GM12801 (cell line): ENCODE data around the gene HSP90AB1.

Source experiments
- TF ChIP-seq, protein P1 (sequence below): IDR thresholded peaks from one replicate; pipeline ENCODE4 v1.5.1; 2011; ENCODE audit warnings: control low read depth; ENCODE audit not compliant: insufficient read length; ENCODE audit errors: extremely low read depth

The HSP90AB1 gene

DNA sequence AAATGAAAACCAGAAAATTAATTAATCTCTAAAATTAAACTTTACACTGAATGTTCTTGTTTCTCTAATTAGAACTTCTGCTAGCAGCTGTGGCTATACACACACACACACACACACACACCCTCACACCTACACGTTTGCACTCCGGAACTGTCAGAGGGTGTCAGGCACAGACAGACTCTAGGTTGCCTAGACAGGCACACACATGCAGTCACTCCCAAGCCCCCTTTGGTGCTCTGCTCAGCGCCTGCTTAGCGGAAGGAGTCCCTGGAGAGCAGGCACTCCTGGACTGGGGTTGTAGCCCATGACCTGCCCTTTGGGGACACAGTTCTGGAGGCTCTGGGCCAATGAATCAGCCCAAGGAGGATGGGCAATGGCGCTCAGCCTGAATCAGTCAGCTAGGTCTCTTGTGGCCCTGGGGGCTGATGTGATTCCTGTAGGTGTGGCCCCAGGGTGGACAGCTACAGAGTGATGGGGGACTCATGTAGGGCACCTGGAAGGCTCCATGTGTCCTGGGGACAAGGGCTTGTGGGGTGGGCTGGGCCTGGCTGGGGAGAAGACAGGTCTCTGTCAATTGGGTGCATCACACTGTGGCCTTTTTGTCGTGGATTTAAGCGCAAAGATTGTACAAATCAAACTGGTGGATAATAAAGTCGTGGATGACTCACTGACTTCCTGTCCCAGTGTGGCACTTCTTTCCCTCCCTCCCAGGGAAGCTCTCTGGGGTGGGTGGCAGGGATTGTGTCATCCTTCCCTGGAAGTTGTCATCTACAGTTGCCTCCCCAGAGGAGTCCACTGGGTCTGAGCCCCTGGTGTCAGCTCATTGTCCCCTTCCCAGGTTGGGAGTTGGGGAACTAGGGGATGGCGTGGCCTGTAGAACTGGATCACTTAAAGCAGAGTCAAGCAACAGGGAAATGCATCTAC lies 32.1 kb downstream of the HSP90AB1 start:
- TF ChIP-seq, protein P1, sequence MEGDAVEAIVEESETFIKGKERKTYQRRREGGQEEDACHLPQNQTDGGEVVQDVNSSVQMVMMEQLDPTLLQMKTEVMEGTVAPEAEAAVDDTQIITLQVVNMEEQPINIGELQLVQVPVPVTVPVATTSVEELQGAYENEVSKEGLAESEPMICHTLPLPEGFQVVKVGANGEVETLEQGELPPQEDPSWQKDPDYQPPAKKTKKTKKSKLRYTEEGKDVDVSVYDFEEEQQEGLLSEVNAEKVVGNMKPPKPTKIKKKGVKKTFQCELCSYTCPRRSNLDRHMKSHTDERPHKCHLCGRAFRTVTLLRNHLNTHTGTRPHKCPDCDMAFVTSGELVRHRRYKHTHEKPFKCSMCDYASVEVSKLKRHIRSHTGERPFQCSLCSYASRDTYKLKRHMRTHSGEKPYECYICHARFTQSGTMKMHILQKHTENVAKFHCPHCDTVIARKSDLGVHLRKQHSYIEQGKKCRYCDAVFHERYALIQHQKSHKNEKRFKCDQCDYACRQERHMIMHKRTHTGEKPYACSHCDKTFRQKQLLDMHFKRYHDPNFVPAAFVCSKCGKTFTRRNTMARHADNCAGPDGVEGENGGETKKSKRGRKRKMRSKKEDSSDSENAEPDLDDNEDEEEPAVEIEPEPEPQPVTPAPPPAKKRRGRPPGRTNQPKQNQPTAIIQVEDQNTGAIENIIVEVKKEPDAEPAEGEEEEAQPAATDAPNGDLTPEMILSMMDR = no peak

DNA sequence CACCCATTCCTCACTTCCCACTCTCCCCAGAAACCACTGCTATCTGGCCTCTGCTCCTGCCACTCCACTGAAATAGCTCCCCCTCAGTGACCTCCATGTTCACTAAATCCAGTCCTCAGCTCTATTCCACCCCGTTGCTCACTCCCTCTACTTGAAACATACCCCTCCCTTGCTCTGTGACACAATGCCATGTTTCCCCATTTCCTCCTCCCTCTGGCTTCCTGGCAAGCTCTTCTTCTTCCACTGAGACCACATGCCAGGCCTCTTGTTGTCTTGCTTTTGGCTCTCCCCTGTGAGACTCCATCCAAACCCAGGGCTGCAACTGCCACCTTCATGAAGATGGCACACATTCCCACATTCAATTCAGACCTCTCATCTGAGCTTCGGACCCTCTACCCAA lies 37.2 kb downstream of the HSP90AB1 start:
- TF ChIP-seq, protein P1 = no peak

DNA sequence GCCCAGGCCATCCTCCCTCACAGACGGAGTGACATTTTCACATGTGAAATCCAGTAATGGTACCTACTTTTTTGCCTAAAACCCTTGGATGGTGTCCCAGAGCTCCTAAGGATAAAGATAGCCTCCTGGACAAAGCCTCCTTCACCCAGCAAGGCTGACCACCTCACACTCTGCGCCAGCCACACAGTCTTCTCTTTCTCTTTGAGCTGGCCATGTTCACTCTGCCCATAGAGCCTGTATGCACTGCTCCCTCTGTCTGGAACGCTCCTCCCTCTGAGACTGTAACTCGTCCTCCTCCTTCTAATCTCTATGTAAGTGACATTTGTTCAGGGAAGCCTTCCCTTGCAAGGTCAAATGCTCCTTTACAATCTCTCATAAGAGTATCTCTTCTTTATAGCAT lies 38.0 kb downstream of the HSP90AB1 start:
- TF ChIP-seq, protein P1 = no peak

DNA sequence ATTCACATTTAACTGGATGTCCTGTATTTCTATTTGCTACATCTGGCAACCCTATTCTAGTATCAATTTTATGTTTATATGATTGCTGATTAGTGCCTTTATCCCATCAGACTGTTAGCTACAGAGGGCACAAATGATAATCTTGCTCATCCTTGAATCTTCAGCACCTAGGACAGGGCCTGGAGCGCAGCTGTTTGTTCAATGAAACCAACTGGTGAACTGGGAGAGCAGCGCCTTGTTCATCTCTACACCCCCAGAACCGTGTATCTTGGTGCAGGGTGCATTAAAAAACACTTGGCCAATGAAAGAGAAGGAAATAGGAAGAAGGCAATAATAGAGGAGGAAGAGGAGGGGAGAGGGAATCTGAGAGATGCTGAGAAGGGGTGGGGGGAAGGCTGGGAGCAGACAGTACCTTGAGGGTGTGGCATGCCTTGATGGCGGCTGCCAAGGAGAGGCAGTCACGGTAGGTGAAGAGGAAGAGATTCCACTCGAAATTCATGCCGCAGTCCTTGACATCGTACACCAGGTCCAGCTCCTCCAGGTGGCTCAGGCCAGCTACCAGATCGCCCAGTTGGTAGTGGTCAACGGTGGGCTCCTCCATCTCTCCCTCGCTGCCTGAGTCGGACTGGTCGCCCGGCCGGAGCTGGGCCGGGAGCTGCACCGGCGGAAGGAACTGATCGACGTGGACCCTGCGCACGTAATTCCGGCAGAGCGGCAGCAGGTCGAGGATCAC lies 38.8 kb downstream of the HSP90AB1 start:
- TF ChIP-seq, protein P1 = no peak

DNA sequence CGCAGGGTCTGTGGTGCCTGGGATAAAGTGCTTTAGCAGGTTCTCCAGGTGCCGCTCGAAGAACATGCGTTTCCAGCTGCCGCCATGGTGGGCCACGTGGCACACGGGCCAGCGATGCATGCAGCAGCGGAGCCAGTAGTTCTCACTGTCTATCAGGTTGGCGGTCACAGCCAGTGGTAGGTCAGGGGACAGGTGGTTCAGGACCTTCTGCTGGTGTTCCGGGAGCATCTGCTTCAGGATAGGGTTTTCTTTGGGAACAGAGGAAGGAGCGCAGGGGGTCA lies 39.3 kb downstream of the HSP90AB1 start:
- TF ChIP-seq, protein P1 = no peak

DNA sequence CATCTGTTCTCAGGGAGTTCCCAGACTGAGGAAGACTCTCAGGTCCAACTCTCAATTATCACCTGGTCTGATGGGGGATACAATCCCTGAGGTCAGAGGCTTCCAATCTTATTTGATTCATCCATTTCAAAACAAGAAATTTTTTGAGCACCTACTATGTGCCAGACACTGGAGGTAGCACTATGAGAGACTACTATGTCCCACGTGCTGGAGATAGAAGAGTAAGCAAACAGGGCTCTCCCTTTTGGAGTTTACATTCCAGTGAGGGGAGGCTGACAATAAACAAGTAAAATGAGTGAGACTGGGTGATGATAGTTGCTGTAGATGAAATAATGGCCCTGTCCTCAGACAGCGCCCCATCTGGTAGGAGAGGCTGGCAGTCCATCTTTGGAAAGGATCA lies 39.8 kb downstream of the HSP90AB1 start:
- TF ChIP-seq, protein P1 = no peak

DNA sequence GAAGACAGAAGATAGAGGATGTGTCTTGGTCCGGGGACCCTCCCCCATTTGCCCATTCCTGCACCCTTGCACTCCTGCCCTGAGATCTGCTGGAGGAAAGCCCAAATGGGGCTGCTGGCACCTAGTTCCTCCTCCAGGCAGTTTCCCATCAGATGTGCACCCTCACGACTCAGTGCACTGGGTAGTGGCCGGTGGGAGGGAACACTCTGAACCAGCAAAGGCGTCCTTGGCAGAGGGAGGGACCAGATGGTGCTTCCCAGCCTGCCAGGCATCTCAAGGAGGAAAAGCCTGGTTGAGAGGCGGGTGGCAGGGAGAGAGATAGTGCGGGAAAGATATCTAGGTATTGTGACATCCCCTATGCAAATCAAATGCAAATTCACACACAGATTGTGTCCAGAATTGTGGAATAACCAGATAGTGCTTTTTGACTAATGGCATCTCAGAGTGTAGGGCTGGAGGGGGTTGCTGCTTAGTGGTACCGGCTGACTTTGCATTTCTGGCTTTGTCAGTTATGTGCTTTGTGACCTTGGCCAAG lies 42.9 kb downstream of the HSP90AB1 start:
- TF ChIP-seq, protein P1 = no peak
